ENCODE results near the gene ARHGDIB.

The ARHGDIB gene

GRCh38 chr12:14927267-14927666 lies 34.1 kb downstream of the ARHGDIB start:
- no peaks in the 10 kb centered on the region for H3K36me3 ChIP-seq (ENCODE audit: insufficient read depth, low read length)
- DNase-seq (ENCODE audit: low read depth, low spot score) = no peak
- H3K27ac ChIP-seq = peak overlapping the region; percentile 80
- peak overlapping the region; percentile 34; the same call in 1 of the 2 replicates for H3K4me3 ChIP-seq
- H3K9ac ChIP-seq (ENCODE audit: insufficient read length) = no peak overlapping the region
- no peak for TF ChIP-seq EZH2 (IDR thresholded peaks at IDR 0.05)
- no peak for TF ChIP-seq FOXP2 (optimal IDR thresholded peaks at IDR 0.05; ENCODE audit: control extremely low read depth, extremely low read length, insufficient read depth)
- no peak for TF ChIP-seq POLR2AphosphoS5 (IDR thresholded peaks at IDR 0.05; ENCODE audit: borderline replicate concordance, low read depth, low read length)
- H3K9me3 ChIP-seq (ENCODE audit: low read depth, low read length) = no peaks in the 10 kb centered on the region

- TF ChIP-seq EZH2 (IDR thresholded peaks at IDR 0.05) (no peak), FOXP2 (optimal IDR thresholded peaks at IDR 0.05; ENCODE audit: control extremely low read depth, extremely low read length, insufficient read depth) (no peak), POLR2AphosphoS5 (IDR thresholded peaks at IDR 0.05; ENCODE audit: borderline replicate concordance, low read depth, low read length) (no peak)
- no peak for DNase-seq (ENCODE audit: low read depth, low spot score)
- H3K9ac ChIP-seq (ENCODE audit: insufficient read length) = no peak overlapping the region
- H3K27ac ChIP-seq = no peak overlapping the region
- no peaks in the 10 kb centered on the region for H3K36me3 ChIP-seq (ENCODE audit: insufficient read depth, low read length)
- H3K4me3 ChIP-seq = no peak overlapping the region
- no peaks in the 10 kb centered on the region for H3K9me3 ChIP-seq (ENCODE audit: low read depth, low read length)
These were observed 36.9 kb downstream of the ARHGDIB start for GRCh38 chr12:14924541-14924940.

- Histone ChIP-seq H3K36me3 (ENCODE audit: insufficient read depth, low read length) (no peaks in the 10 kb centered on the region), H3K9ac (ENCODE audit: insufficient read length) (no peak overlapping the region), H3K4me3 (no peak overlapping the region), H3K9me3 (ENCODE audit: low read depth, low read length) (no peaks in the 10 kb centered on the region), H3K27ac (no peak overlapping the region)
- DNase-seq (ENCODE audit: low read depth, low spot score) = no peak
- TF ChIP-seq POLR2AphosphoS5 (IDR thresholded peaks at IDR 0.05; ENCODE audit: borderline replicate concordance, low read depth, low read length) = no peak
These were observed 37.5 kb downstream of the ARHGDIB start for GRCh38 chr12:14923944-14924343.

GRCh38 chr12:14921218-14921617 lies 40.2 kb downstream of the ARHGDIB start:
- Histone ChIP-seq H3K9ac (ENCODE audit: insufficient read length) (no peak overlapping the region), H3K36me3 (ENCODE audit: insufficient read depth, low read length) (no peaks in the 10 kb centered on the region), H3K4me3 (no peak overlapping the region), H3K27ac (no peak overlapping the region), H3K9me3 (ENCODE audit: low read depth, low read length) (no peaks in the 10 kb centered on the region)
- no peak for TF ChIP-seq FOXP2 (optimal IDR thresholded peaks at IDR 0.05; ENCODE audit: control extremely low read depth, extremely low read length, insufficient read depth)
- TF ChIP-seq EZH2 (IDR thresholded peaks at IDR 0.05) = no peak
- no peak for TF ChIP-seq POLR2AphosphoS5 (IDR thresholded peaks at IDR 0.05; ENCODE audit: borderline replicate concordance, low read depth, low read length)
- no peak for DNase-seq (ENCODE audit: low read depth, low spot score)

GRCh38 chr12:14920475-14921126 lies 40.8 kb downstream of the ARHGDIB start:
- no peak overlapping the region for H3K9ac ChIP-seq (ENCODE audit: insufficient read length)
- no peak for TF ChIP-seq POLR2AphosphoS5 (IDR thresholded peaks at IDR 0.05; ENCODE audit: borderline replicate concordance, low read depth, low read length)
- TF ChIP-seq FOXP2 (optimal IDR thresholded peaks at IDR 0.05; ENCODE audit: control extremely low read depth, extremely low read length, insufficient read depth) = no peak
- no peak for TF ChIP-seq EZH2 (IDR thresholded peaks at IDR 0.05)
- H3K27ac ChIP-seq = no peak overlapping the region
- H3K36me3 ChIP-seq (ENCODE audit: insufficient read depth, low read length) = no peaks in the 10 kb centered on the region
- no peaks in the 10 kb centered on the region for H3K9me3 ChIP-seq (ENCODE audit: low read depth, low read length)
- no peak overlapping the region for H3K4me3 ChIP-seq
- no peak for DNase-seq (ENCODE audit: low read depth, low spot score)

GRCh38 chr12:14919455-14919854 lies 41.9 kb downstream of the ARHGDIB start:
- no peak for DNase-seq (ENCODE audit: low read depth, low spot score)
- TF ChIP-seq POLR2AphosphoS5 (IDR thresholded peaks at IDR 0.05; ENCODE audit: borderline replicate concordance, low read depth, low read length) (no peak), FOXP2 (optimal IDR thresholded peaks at IDR 0.05; ENCODE audit: control extremely low read depth, extremely low read length, insufficient read depth) (no peak), EZH2 (IDR thresholded peaks at IDR 0.05) (no peak)
- no peak overlapping the region for H3K27ac ChIP-seq
- no peaks in the 10 kb centered on the region for H3K36me3 ChIP-seq (ENCODE audit: insufficient read depth, low read length)
- no peak overlapping the region for H3K4me3 ChIP-seq
- no peaks in the 10 kb centered on the region for H3K9me3 ChIP-seq (ENCODE audit: low read depth, low read length)
- H3K9ac ChIP-seq (ENCODE audit: insufficient read length) = no peak overlapping the region

- 0 out of 2 replicates have a peak overlapping the region, but pooled peaks have one; percentile 38 for H3K27ac ChIP-seq
- H3K9me3 ChIP-seq (ENCODE audit: low read depth, low read length) = no peaks in the 10 kb centered on the region
- H3K9ac ChIP-seq (ENCODE audit: insufficient read length) = no peak overlapping the region
- peak overlapping the region; percentile 8; the same call in 1 of the 2 replicates for H3K4me3 ChIP-seq
- no peaks in the 10 kb centered on the region for H3K36me3 ChIP-seq (ENCODE audit: insufficient read depth, low read length)
- no peak for TF ChIP-seq FOXP2 (optimal IDR thresholded peaks at IDR 0.05; ENCODE audit: control extremely low read depth, extremely low read length, insufficient read depth)
- no peak for TF ChIP-seq EZH2 (IDR thresholded peaks at IDR 0.05)
- TF ChIP-seq POLR2AphosphoS5 (IDR thresholded peaks at IDR 0.05; ENCODE audit: borderline replicate concordance, low read depth, low read length) = no peak
- no peak for DNase-seq (ENCODE audit: low read depth, low spot score)
These were observed 45.7 kb downstream of the ARHGDIB start for GRCh38 chr12:14915736-14916135.

GRCh38 chr12:14913381-14913781 lies 48.0 kb downstream of the ARHGDIB start:
- Histone ChIP-seq H3K9ac (ENCODE audit: insufficient read length) (peak overlapping the region; percentile 21), H3K36me3 (ENCODE audit: insufficient read depth, low read length) (no peaks in the 10 kb centered on the region), H3K4me3 (peak overlapping the region; percentile 47), H3K27ac (peak overlapping the region; percentile 75), H3K9me3 (ENCODE audit: low read depth, low read length) (no peaks in the 10 kb centered on the region)
- TF ChIP-seq FOXP2 (optimal IDR thresholded peaks at IDR 0.05; ENCODE audit: control extremely low read depth, extremely low read length, insufficient read depth) (no peak), POLR2AphosphoS5 (IDR thresholded peaks at IDR 0.05; ENCODE audit: borderline replicate concordance, low read depth, low read length) (no peak), EZH2 (IDR thresholded peaks at IDR 0.05) (no peak)
- DNase-seq (ENCODE audit: low read depth, low spot score) = no peak

GRCh38 chr12:14911131-14911530 lies 50.3 kb downstream of the ARHGDIB start:
- TF ChIP-seq FOXP2 (optimal IDR thresholded peaks at IDR 0.05; ENCODE audit: control extremely low read depth, extremely low read length, insufficient read depth) (no peak), POLR2AphosphoS5 (IDR thresholded peaks at IDR 0.05; ENCODE audit: borderline replicate concordance, low read depth, low read length) (no peak), EZH2 (IDR thresholded peaks at IDR 0.05) (no peak)
- H3K27ac ChIP-seq = no peak overlapping the region
- H3K4me3 ChIP-seq = no peak overlapping the region
- no peak for DNase-seq (ENCODE audit: low read depth, low spot score)
- no peaks in the 10 kb centered on the region for H3K36me3 ChIP-seq (ENCODE audit: insufficient read depth, low read length)
- no peaks in the 10 kb centered on the region for H3K9me3 ChIP-seq (ENCODE audit: low read depth, low read length)
- no peak overlapping the region for H3K9ac ChIP-seq (ENCODE audit: insufficient read length)
